Measurements from ENCODE around the gene NAA11. TPM values are rescaled to one million over a fixed set of nuclear protein-coding genes. Genes with fewer than 3 reads are reported as not detected.

NAA11 gene
- polyA plus RNA-seq, 4 donors = not detected

Other genes with a start within 250 kb of the NAA11 start
- not detected for gene GK2, start 82.2 kb upstream of the NAA11 start, polyA plus RNA-seq

Data from small intestine (tissue), 4 donors.